Lung (tissue), 12 donors: ENCODE results near the gene BCR. TPM values are rescaled to one million over a fixed set of nuclear protein-coding genes. Genes with fewer than 3 reads are reported as not detected.

Experiments used
- ATAC-seq: fragments of 200-7000 bp; cut with Tn5 transposase; one replicate; pipeline ENCODE4 v1.9.1; 2020; ENCODE audit warnings: moderate number of reproducible peaks; ENCODE audit not compliant: insufficient read depth, low FRiP score
- DNase-seq, 3 donors: peaks; one replicate each; pipeline ENCODE4 v3.0.0-alpha.2; 2013 to 2017
- H3K27ac ChIP-seq, 2 donors: one replicate each; pipeline ENCODE4 v1.5.1; 2013; ENCODE audit warnings: mild to moderate bottlenecking in 2 of 2, moderate library complexity in 2 of 2, control low read depth in 1 of 2, inconsistent platforms in 1 of 2, low read depth in 1 of 2, low read length in 1 of 2
- H3K27me3 ChIP-seq, 3 donors: one replicate each; pipeline ENCODE4 v1.5.1; 2013; ENCODE audit warnings: low read length in 2 of 3; ENCODE audit not compliant: control insufficient read depth in 3 of 3, insufficient read depth in 3 of 3
- H3K36me3 ChIP-seq, 4 donors: one replicate each; pipeline ENCODE4 v1.5.1; 2013; ENCODE audit warnings: low read length in 4 of 4, mild to moderate bottlenecking in 1 of 4, moderate library complexity in 1 of 4; ENCODE audit not compliant: control insufficient read depth in 4 of 4, insufficient read depth in 4 of 4
- H3K4me1 ChIP-seq, 5 donors: one replicate each; pipeline ENCODE4 v1.5.1; 2013; ENCODE audit warnings: low read length in 5 of 5, mild to moderate bottlenecking in 2 of 5, moderate library complexity in 1 of 5; ENCODE audit not compliant: control insufficient read depth in 5 of 5, insufficient read depth in 5 of 5
- H3K4me3 ChIP-seq: one replicate; pipeline ENCODE4 v1.5.1; 2013; ENCODE audit warnings: mild to moderate bottlenecking, control low read depth, moderate library complexity
- H3K9ac ChIP-seq, 2 donors: one replicate each; pipeline ENCODE4 v1.5.1; 2013; ENCODE audit warnings: low read length in 2 of 2, control low read depth in 1 of 2; ENCODE audit not compliant: insufficient read depth in 1 of 2
- H3K9me3 ChIP-seq, 4 donors: one replicate each; pipeline ENCODE4 v1.5.1; 2013; ENCODE audit warnings: low read length in 3 of 4, mild to moderate bottlenecking in 1 of 4, moderate library complexity in 1 of 4; ENCODE audit not compliant: control insufficient read depth in 4 of 4, insufficient read depth in 3 of 4
- WGBS, 2 donors: extraction: QIAGEN DNeasy Blood & Tissue Kit; methylation state at CpG; one replicate each; pipeline ENCODE4 v1.1.7; 2013; 5-methylcytosine and 5-hydroxymethylcytosine counted together
- polyA plus RNA-seq, 2 donors: library from polyadenylated mRNA; stranded (reverse); fragments of 200-250 nt; gene quantifications; one replicate each; pipeline ENCODE4 v1.2.1, GENCODE V29; 2013
- total RNA-seq, 2 donors: library from RNA; depleted of rRNA in 1 of 2; stranded (reverse); fragments of >200 nt in 1 of 2; gene quantifications; one replicate each; pipeline ENCODE4 v1.2.1, GENCODE V29; 2014 to 2021
- TF ChIP-seq, protein P1 (sequence below): IDR thresholded peaks from 2 replicates; pipeline ENCODE4 v1.5.1; 2012; ENCODE audit warnings: mild to moderate bottlenecking; ENCODE audit errors: control extremely low read depth, extremely low read depth
- donor health status: control.
- donor health status: control.
- donor health status: Bipolar disorder and iron deficiency.
- donor health status: healthy.
- donor health status: DM: yes; HTN: yes; CAD: no.

Gene BCR
- total and polyA plus RNA-seq, 4 donors, result 21.8 to 67.3 (median 31.8) TPM

DNA sequence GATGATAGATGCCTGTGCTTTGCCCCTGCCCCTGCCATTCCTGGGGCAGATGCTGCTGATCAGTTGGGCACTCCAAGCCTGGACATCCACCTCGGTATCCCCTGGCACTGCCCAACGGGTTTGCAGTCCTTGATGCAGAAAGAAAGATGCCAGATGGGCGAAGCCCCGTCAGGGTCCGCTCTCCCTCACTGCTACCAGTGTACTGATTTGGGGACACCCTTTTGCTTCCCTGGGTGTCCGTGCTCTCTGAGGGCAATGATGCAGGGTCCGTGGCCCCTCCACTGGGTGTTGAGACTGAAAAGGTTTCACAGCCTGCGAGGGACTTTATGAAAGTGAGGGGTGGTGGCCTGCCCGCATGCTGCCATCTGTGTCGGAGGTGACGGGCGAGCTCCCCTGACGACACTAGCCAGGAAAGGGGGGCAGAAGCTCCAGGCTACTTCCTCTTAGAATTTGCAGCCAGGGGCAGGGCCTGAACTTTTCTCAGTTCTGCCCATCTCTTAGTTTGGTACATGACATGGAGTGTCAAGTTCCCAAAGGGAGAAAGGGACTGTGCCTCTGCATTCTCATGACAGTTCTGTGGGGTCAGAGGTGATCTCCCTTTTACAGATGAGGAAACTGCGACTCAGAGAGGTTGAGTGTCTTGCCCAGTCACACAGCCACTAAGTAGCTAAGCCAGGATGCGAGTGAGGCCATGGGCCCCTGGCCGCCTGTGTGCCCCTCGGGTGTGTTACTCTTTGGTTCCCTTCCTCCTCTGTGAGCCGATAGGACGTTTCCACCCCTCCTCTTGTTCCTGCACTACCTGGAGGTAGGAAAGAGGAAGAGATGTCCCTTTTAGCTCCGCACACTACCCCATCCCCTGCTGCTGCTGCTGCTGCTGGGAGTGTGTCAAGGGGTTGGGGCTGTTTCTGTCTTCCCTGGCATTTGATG is 96.6 kb downstream of the BCR start:
- TF ChIP-seq, protein P1, sequence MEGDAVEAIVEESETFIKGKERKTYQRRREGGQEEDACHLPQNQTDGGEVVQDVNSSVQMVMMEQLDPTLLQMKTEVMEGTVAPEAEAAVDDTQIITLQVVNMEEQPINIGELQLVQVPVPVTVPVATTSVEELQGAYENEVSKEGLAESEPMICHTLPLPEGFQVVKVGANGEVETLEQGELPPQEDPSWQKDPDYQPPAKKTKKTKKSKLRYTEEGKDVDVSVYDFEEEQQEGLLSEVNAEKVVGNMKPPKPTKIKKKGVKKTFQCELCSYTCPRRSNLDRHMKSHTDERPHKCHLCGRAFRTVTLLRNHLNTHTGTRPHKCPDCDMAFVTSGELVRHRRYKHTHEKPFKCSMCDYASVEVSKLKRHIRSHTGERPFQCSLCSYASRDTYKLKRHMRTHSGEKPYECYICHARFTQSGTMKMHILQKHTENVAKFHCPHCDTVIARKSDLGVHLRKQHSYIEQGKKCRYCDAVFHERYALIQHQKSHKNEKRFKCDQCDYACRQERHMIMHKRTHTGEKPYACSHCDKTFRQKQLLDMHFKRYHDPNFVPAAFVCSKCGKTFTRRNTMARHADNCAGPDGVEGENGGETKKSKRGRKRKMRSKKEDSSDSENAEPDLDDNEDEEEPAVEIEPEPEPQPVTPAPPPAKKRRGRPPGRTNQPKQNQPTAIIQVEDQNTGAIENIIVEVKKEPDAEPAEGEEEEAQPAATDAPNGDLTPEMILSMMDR, result no peak
- no peaks in the 10 kb centered on the region for H3K27me3 ChIP-seq
- H3K27ac ChIP-seq, result no peak overlapping the region
- 74 to 84% methylated on average over 20 of the region's 20 CpGs for WGBS, 2 donors
- H3K4me1 ChIP-seq, result peaks cover 0 to 14% (median 0%) of the 10 kb centered on the region in 5 donors
- DNase-seq (no peak), ATAC-seq (no peak)
- H3K9ac ChIP-seq, result no peak overlapping the region
- H3K4me3 ChIP-seq, result no peak overlapping the region
- peaks cover 0 to 36% (median 1%) of the 10 kb centered on the region in 4 donors for H3K36me3 ChIP-seq
- H3K9me3 ChIP-seq, result no peaks in the 10 kb centered on the region

DNA sequence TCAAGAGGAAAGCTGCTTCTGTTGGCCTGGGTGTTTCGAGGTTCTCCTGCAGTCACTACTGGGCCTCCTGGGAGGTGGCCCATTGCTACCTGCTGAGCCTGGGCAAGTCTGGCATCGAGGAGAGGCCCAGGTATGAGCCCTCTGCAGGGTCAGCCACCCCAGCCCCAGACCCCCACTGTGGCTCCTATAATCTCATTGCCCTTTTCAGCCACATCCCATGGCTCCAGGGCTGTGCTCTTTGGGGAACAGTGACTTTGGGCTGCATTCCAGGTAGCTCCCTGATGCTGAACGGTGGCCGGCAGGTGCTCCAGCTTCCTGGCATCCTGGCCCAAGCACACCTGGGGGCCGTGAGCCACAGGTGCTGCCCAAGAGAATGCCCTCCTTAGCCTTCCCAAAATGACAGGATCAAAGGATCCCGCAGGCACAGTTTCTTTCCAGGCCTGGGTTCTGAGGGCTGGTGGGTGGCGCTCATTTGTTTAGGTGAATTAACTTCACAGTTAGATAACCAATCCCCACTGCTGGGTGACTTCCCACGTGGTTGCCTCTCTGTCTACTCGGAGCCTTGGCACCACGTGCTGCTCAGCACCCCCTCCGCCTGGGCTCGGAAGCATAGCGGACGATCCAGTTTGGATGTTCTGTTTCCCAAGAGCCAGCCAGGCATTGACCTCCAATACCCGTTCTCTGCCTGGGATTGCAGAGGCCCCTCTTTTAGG is 97.4 kb downstream of the BCR start:
- DNase-seq (no peak), ATAC-seq (no peak)
- no peaks in the 10 kb centered on the region for H3K9me3 ChIP-seq
- no peak overlapping the region for H3K9ac ChIP-seq
- peaks cover 0 to 14% (median 0%) of the 10 kb centered on the region in 5 donors for H3K4me1 ChIP-seq
- TF ChIP-seq, protein P1, result no peak
- H3K4me3 ChIP-seq, result no peak overlapping the region
- 91 to 92% methylated on average over 15 of the region's 15 CpGs for WGBS, 2 donors
- peak overlapping the region in 1 of 2 donors; percentile 12 for H3K27ac ChIP-seq
- no peaks in the 10 kb centered on the region for H3K27me3 ChIP-seq
- H3K36me3 ChIP-seq, result peaks cover 0 to 34% (median 1%) of the 10 kb centered on the region in 4 donors

DNA sequence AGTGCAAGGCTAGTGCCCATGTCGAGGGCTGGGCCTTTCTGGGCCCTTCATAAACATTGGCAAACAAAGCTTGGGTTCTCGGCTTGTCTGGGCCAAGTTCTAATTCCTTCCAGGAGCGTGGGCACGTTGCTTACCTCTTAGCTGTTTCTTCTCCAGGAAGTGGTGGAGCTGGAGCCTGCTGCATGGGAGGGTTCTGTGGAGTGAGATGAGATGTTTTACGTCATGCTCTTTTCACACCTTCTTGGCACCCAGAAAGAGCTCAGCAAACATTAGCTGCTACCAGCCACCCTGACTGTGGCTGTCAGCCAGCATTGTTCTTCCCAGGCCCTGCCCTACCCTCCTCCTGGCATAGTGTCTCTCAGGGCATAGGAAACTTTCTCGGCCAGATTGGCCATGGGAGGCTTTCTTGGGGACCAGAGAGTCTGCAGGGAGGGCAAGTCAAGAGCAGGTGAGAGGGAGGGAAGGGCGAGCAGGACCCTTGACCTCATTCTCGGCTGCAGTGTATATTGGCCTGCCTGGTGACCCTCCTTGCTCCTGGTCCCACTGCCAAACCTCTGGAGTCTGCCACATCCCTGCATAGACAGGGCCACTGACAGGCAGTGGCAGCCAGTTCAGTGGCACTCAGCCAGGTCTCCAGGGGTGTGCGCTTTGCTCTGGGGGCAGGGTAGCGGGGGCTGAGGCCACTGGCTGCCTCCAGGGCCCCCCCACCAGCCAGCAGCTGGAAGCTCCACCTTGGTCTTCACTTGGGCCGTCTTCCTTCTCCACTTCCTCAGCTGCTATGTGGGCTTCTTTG is 98.8 kb downstream of the BCR start:
- no peak overlapping the region for H3K4me3 ChIP-seq
- ATAC-seq, result peak; percentile 48
- DNase-seq, result peak in 2 of 3 donors; percentile 12 to 58
- TF ChIP-seq, protein P1, result no peak
- H3K27me3 ChIP-seq, result no peaks in the 10 kb centered on the region
- H3K4me1 ChIP-seq, result peaks cover 0 to 14% (median 0%) of the 10 kb centered on the region in 5 donors
- 45 to 56% methylated on average over 10 to 11 of the region's 11 CpGs for WGBS, 2 donors
- peak overlapping the region in 1 of 2 donors; percentile 86 for H3K27ac ChIP-seq
- H3K9ac ChIP-seq, result no peak overlapping the region
- H3K36me3 ChIP-seq, result peaks cover 0 to 30% (median 0%) of the 10 kb centered on the region in 4 donors
- no peaks in the 10 kb centered on the region for H3K9me3 ChIP-seq
